ENCODE measurements around the gene CDK5R1.

CDK5R1 gene

DNA sequence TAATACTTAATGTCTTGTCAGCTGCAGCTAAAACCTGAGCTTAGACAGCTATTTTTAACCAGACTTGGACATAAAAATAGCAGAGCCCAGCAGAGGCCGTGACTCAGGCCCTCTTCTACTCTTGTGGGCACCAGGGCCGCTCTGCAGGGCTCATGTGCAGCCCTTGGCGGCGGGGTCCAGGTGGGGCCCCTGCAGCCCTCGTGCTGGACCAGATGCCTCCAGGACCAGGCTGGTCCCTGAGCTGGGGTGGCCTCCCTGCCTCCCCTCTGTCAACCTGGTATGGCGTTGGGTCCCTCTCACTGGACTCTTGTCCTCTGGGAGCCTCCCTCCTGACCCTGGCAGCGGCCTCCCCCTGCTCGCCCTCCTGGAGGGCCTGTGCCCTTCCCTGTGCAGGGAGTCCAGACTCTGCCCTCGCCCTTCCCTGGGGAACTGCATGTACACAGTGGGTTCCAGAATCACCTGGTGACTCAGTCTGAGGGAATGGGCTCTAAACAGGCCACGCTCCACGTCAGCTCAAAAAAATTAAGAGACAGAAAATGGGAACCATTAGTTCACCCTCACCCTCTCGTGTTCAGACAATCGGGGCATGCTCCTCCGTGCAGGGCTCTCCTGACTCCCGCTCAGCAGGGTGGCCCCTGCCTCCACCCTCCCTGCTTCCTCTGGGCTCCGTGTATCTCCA, 9.7 kb downstream of the CDK5R1 start:
- DNase-seq (ENCODE audit: low read depth): no peak
- TF ChIP-seq CTCF (IDR thresholded peaks at IDR 0.05; ENCODE audit: low read depth, low read length) (no peak), POLR2A (IDR thresholded peaks at IDR 0.05; ENCODE audit: extremely low read depth, insufficient read length) (no peak), MYC (IDR thresholded peaks at IDR 0.05; ENCODE audit: low read depth, low read length) (no peak), MAX (IDR thresholded peaks at IDR 0.05; ENCODE audit: low read depth, low read length) (no peak)
- H3K4me3 ChIP-seq (ENCODE audit: low read depth, low read length): no peak overlapping the region

GRCh38 chr17:32497431-32498205, 10.8 kb downstream of the CDK5R1 start:
- TF ChIP-seq MYC (IDR thresholded peaks at IDR 0.05; ENCODE audit: low read depth, low read length) (no peak), CTCF (IDR thresholded peaks at IDR 0.05; ENCODE audit: low read depth, low read length) (no peak), MAX (IDR thresholded peaks at IDR 0.05; ENCODE audit: low read depth, low read length) (no peak), POLR2A (IDR thresholded peaks at IDR 0.05; ENCODE audit: extremely low read depth, insufficient read length) (no peak)
- no peak overlapping the region for H3K4me3 ChIP-seq (ENCODE audit: low read depth, low read length)
- no peak for DNase-seq (ENCODE audit: low read depth)

DNA sequence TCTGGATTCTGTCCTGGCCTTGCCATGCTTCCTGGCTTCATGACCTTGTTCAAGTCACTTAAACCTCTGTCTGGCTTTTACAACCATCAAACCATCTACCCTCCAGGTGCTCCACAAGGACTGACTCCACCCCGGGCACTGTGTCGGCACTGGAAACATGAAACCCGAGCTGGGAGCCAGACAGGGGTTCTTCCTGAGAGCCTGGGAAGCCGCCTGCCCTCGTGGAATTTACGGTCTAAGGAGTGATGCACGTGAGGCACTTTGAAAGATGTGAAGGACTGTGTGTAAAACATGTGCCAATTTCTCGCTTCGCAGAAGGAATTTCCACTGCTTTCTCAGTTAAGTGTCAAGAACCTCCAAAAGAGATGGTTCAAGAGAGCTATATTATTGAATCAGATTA, 11.6 kb downstream of the CDK5R1 start:
- TF ChIP-seq POLR2A (IDR thresholded peaks at IDR 0.05; ENCODE audit: extremely low read depth, insufficient read length) (no peak), CTCF (IDR thresholded peaks at IDR 0.05; ENCODE audit: low read depth, low read length) (no peak), MAX (IDR thresholded peaks at IDR 0.05; ENCODE audit: low read depth, low read length) (no peak), MYC (IDR thresholded peaks at IDR 0.05; ENCODE audit: low read depth, low read length) (no peak)
- no peak overlapping the region for H3K4me3 ChIP-seq (ENCODE audit: low read depth, low read length)
- no peak for DNase-seq (ENCODE audit: low read depth)

- no peak for DNase-seq (ENCODE audit: low read depth)
- no peak overlapping the region for H3K4me3 ChIP-seq (ENCODE audit: low read depth, low read length)
- TF ChIP-seq MAX (IDR thresholded peaks at IDR 0.05; ENCODE audit: low read depth, low read length) (no peak), CTCF (IDR thresholded peaks at IDR 0.05; ENCODE audit: low read depth, low read length) (no peak), MYC (IDR thresholded peaks at IDR 0.05; ENCODE audit: low read depth, low read length) (no peak), POLR2A (IDR thresholded peaks at IDR 0.05; ENCODE audit: extremely low read depth, insufficient read length) (no peak)
Measured at GRCh38 chr17:32502013-32502412, 15.2 kb downstream of the CDK5R1 start.

DNA sequence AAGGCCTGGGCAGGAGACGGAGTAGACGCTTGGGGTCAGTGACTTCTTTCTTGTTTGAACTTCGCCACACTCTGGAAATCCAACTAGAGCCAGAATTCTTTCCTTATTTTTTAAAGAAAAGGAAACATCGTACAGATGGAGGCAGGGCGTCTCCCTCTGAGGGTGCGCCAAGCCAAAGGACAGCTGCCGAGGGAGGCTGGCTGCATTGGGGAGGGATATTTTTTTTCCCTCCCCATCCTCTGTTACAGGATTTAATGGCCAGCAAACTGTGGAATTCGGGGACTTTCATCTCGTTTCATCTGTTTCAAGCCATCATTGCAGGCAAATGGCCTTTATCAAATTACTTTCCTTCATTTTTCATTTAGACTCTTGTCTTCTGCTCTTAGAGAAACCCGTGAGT, 15.9 kb downstream of the CDK5R1 start:
- TF ChIP-seq MYC (IDR thresholded peaks at IDR 0.05; ENCODE audit: low read depth, low read length): no peak
- no peak for TF ChIP-seq POLR2A (IDR thresholded peaks at IDR 0.05; ENCODE audit: extremely low read depth, insufficient read length)
- no peak for TF ChIP-seq CTCF (IDR thresholded peaks at IDR 0.05; ENCODE audit: low read depth, low read length)
- TF ChIP-seq MAX (IDR thresholded peaks at IDR 0.05; ENCODE audit: low read depth, low read length): no peak
- DNase-seq (ENCODE audit: low read depth): no peak
- no peak overlapping the region for H3K4me3 ChIP-seq (ENCODE audit: low read depth, low read length)
